HEK293T (cell line): ENCODE results near the gene PMM1.
"Not testable (repeated sequence)": the region's sequence is repeated elsewhere in the genome, so short reads cannot be mapped to it uniquely, and the experiment has no call there.

Experiments
- CTCF ChIA-PET: fragments of 350-600 bp; formaldehyde crosslinking; extraction: SDS; loops from one replicate; lab custom pipeline; 2021; ENCODE audit warnings: antibody characterized with exemption, inconsistent platforms; lab: Yijun Ruan, JAX
- POLR2A ChIA-PET: fragments of 350-600 bp; formaldehyde crosslinking; extraction: SDS; loops from one replicate; lab custom pipeline; 2020; ENCODE audit warnings: antibody characterized with exemption, inconsistent platforms; lab: Yijun Ruan, JAX
- DNase-seq: peaks from one replicate; pipeline ENCODE4 v3.0.0; 2012; ENCODE audit warnings: mixed read lengths; ENCODE audit errors: extremely low spot score
- ARNT ChIP-seq: fragments of 450-650 bp; IDR thresholded peaks from 2 replicates; pipeline ENCODE4 v1.6.1; 2017; ENCODE audit warnings: mild to moderate bottlenecking
- BHLHE40 ChIP-seq: fragments of 450-650 bp; IDR thresholded peaks from 2 replicates; pipeline ENCODE4 v1.6.1; 2016; ENCODE audit warnings: mild to moderate bottlenecking, moderate library complexity, borderline replicate concordance
- CTBP1 ChIP-seq: fragments of 450-650 bp; IDR thresholded peaks from 2 replicates; pipeline ENCODE4 v1.6.1; 2016; ENCODE audit warnings: borderline replicate concordance
- ELF4 ChIP-seq: fragments of 450-650 bp; IDR thresholded peaks from 2 replicates; pipeline ENCODE4 v1.6.1; 2017; ENCODE audit warnings: antibody characterized with exemption
- FOXA1 ChIP-seq: fragments of 450-650 bp; IDR thresholded peaks from 2 replicates; pipeline ENCODE4 v1.6.1; 2016; ENCODE audit warnings: mild to moderate bottlenecking
- FOXK2 ChIP-seq: fragments of 450-650 bp; IDR thresholded peaks from 2 replicates; pipeline ENCODE4 v1.6.1; 2016; ENCODE audit warnings: mild to moderate bottlenecking
- FOXM1 ChIP-seq: fragments of 450-650 bp; IDR thresholded peaks from 2 replicates; pipeline ENCODE4 v1.6.1; 2017; ENCODE audit warnings: mild to moderate bottlenecking, borderline replicate concordance
- HDGF ChIP-seq: fragments of 450-650 bp; IDR thresholded peaks from 2 replicates; pipeline ENCODE4 v1.6.1; 2017; ENCODE audit warnings: antibody characterized with exemption, borderline replicate concordance
- L3MBTL2 ChIP-seq: fragments of 450-650 bp; conservative IDR thresholded peaks from 2 replicates; pipeline ENCODE4 v1.6.1; 2016; ENCODE audit warnings: mild to moderate bottlenecking
- LEF1 ChIP-seq: fragments of 450-650 bp; IDR thresholded peaks from 2 replicates; pipeline ENCODE4 v1.6.1; 2017; ENCODE audit warnings: mild to moderate bottlenecking, borderline replicate concordance
- NFRKB ChIP-seq: fragments of 450-650 bp; IDR thresholded peaks from 2 replicates; pipeline ENCODE4 v1.6.1; 2016; ENCODE audit warnings: mild to moderate bottlenecking, moderate library complexity
- PKNOX1 ChIP-seq: fragments of 450-650 bp; IDR thresholded peaks from 2 replicates; pipeline ENCODE4 v1.6.1; 2016
- SP1 ChIP-seq: fragments of 450-650 bp; IDR thresholded peaks from 2 replicates; pipeline ENCODE4 v1.6.1; 2017
- SUZ12 ChIP-seq: fragments of 450-650 bp; IDR thresholded peaks from 2 replicates; pipeline ENCODE4 v1.6.1; 2016; ENCODE audit warnings: mild to moderate bottlenecking
- TARDBP ChIP-seq: fragments of 450-650 bp; IDR thresholded peaks from 2 replicates; pipeline ENCODE4 v1.6.1; 2016
- ZNF384 ChIP-seq: fragments of 450-650 bp; IDR thresholded peaks from 2 replicates; pipeline ENCODE4 v1.6.1; 2016

PMM1 gene

GRCh38 chr22:41589391-41590241, at the start of gene PMM1:
Gene PMM1 (minus strand): TSS chr22:41589840. CDS start chr22:41589805, 35 bp downstream.
- ChIA-PET CTCF (interaction anchor here (0.7 to 1.9 kb wide), 4 partner anchors 12 to 77 kb away, joined by 3 to 12 read pairs (median 4); partner anchors contain the start of gene POLR3H), POLR2A (interaction anchor here (0.5 to 2.8 kb wide), 34 partner anchors 9 to 779 kb away, joined by 3 to 27 read pairs (median 4); partner anchors contain the start of genes ACO2, CSDC2, DESI1 and PHF5A)
- peak; percentile 99 for DNase-seq
- TF ChIP-seq ELF4, result peak; percentile 76
- no peak for TF ChIP-seq L3MBTL2
- 0 out of 2 replicates have a peak, but pooled peaks have one; percentile 52 for TF ChIP-seq HDGF

GRCh38 chr22:41638748-41639147, 49.1 kb upstream of the PMM1 start:
- POLR2A ChIA-PET, result interaction anchor here (1.0 to 2.2 kb wide), 3 partner anchors 18 to 49 kb away, joined by 3 to 9 read pairs (median 6); partner anchors contain the start of genes DESI1, PMM1 and XRCC6
- TF ChIP-seq PKNOX1 (no peak), FOXM1 (no peak), SUZ12 (no peak), ZNF384 (no peak), ARNT (no peak), TARDBP (no peak), NFRKB (no peak), FOXA1 (no peak), FOXK2 (no peak), SP1 (no peak), HDGF (no peak), L3MBTL2 (no peak), LEF1 (no peak), BHLHE40 (no peak), CTBP1 (no peak), ELF4 (no peak)
- CTCF ChIA-PET, result no interaction called here
- DNase-seq, result no peak

- DNase-seq, result no peak
- no peak for TF ChIP-seq LEF1
- ChIA-PET POLR2A (interaction anchor here (1.5 to 2.2 kb wide), 2 partner anchors 17 to 29 kb away, joined by 6 to 9 read pairs; partner anchors contain the start of genes DESI1 and XRCC6), CTCF (no interaction called here)
Observed at GRCh38 chr22:41638124-41638523, 48.5 kb upstream of the PMM1 start.

DNA sequence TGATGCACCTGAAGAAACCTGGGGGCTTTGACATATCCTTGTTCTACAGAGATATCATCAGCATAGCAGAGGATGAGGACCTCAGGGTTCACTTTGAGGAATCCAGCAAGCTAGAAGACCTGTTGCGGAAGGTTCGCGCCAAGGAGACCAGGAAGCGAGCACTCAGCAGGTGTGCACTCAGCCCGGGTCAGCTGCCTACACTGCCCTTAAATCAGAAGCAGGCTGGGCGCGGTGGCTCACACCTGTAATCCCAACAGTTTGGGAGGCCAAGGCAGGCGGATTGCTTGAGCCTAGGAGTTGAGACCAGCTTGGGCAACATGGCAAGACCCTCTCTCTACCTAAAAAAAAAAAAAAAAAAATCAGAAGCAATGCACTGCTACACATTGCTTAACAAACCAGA, 48.0 kb upstream of the PMM1 start:
- DNase-seq, CTCF ChIA-PET: not testable (repeated sequence)
- POLR2A ChIA-PET, result interaction anchor here (2.1 to 2.2 kb wide), 2 partner anchors 17 to 29 kb away, joined by 8 to 9 read pairs; partner anchors contain the start of genes DESI1 and XRCC6

- no peak for DNase-seq
- POLR2A ChIA-PET, result interaction anchor here (2.1 kb wide), 1 partner anchor 16 kb away, joined by 8 read pairs; the partner anchor contains the start of genes DESI1 and XRCC6
- CTCF ChIA-PET, result no interaction called here
- no peak for TF ChIP-seq FOXA1
- no peak for TF ChIP-seq ARNT
- TF ChIP-seq TARDBP, result no peak
Observed at GRCh38 chr22:41636467-41636866, 46.8 kb upstream of the PMM1 start.

GRCh38 chr22:41634610-41635009, 45.0 kb upstream of the PMM1 start:
- POLR2A ChIA-PET, result interaction anchor here (2.1 kb wide), 1 partner anchor 13 kb away, joined by 15 read pairs; the partner anchor contains the start of gene XRCC6
- DNase-seq, CTCF ChIA-PET: not testable (repeated sequence)

DNA sequence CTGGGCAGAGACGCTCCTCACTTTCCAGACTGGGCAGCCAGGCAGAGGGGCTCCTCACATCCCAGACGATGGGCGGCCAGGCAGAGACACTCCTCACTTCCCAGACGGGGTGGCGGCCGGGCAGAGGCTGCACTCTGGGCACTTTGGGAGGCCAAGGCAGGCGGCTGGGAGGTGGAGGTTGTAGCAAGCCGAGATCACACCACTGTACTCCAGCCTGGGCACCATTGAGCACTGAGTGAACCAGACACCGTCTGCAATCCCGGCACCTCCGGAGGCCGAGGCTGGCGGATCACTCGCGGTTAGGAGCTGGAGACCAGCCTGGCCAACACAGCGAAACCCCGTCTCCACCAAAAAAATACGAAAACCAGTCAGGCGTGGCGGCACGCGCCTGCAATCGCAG, 42.0 kb upstream of the PMM1 start:
- DNase-seq, CTCF ChIA-PET: not testable (repeated sequence)
- POLR2A ChIA-PET, result interaction anchor here (1.0 kb wide), 1 partner anchor 11 kb away, joined by 3 read pairs; the partner anchor contains the start of genes DESI1 and XRCC6

DNA sequence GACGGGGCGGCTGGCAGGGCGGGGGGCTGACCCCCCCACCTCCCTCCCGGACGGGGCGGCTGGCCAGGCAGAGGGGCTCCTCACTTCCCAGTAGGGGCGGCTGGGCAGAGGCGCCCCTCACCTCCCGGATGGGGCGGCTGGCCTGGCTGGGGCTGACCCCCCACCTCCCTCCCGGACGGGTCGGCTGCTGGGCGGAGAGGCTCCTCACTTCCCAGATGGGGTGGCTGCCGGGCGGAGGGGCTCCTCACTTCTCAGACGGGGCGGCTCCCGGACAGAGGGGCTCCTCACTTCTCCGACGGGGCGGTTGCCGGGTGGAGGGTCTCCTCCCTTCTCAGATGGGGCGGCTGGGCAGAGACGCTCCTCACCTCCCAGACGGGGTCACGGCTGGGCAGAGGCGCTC, 41.5 kb upstream of the PMM1 start:
- DNase-seq, POLR2A ChIA-PET: not testable (repeated sequence)

DNA sequence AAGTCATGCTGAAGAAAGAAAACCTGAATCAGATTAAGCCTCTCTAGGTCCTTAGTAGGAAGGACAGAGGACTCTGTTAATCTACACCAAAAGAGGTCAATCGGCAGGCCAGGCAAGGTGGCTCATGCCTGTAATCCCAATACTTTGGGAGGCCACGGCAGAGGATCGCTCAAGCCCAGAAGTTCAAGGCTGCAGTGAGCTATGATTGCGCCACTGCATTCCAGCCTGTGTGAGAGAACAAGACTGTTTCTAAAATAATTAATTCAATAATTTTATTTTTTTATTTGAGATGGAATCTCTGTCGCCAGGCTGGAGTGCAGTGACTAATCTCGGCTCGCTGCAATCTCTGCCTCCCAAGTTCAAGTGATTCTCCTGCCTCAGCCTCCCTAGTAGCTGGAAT, 35.9 kb upstream of the PMM1 start:
- ChIA-PET CTCF (no interaction called here), POLR2A (no interaction called here)
- no peak for DNase-seq
- TF ChIP-seq L3MBTL2 (no peak), NFRKB (no peak), SP1 (no peak), ARNT (no peak)

More for the DNA sequence above, 41.5 kb upstream of the PMM1 start:
- CTCF ChIA-PET, result not testable (repeated sequence)
